Vagina (tissue), 2 donors: ENCODE measurements around the gene MYCBPAP. TPM values are rescaled to one million over a fixed set of nuclear protein-coding genes. Genes with fewer than 3 reads are reported as not detected.
A peak's percentile ranks its signal among the peaks of the same experiment; 100 is the strongest.

Source experiments
- DNase-seq, 2 donors: peaks; one replicate each; pipeline ENCODE4 v3.0.0-alpha.2; 2017; ENCODE audit errors: extremely low spot score in 2 of 2
- H3K27ac ChIP-seq: fragments of 200-600 bp; sonication (generic); one replicate; pipeline ENCODE4 v1.5.1; 2019
- H3K27me3 ChIP-seq: fragments of 200-600 bp; sonication (generic); one replicate; pipeline ENCODE4 v1.5.1; 2019
- H3K36me3 ChIP-seq, 2 donors: fragments of 200-600 bp; sonication (generic); one replicate each; pipeline ENCODE4 v1.5.1; 2017 to 2019
- H3K4me1 ChIP-seq: fragments of 200-600 bp; sonication (generic); one replicate; pipeline ENCODE4 v1.5.1; 2019
- H3K4me3 ChIP-seq, 2 donors: fragments of 200-600 bp; sonication (generic); 1 replicate in 1 of 2; 2 replicates in 1 of 2; pipeline ENCODE4 v1.5.1; 2016 to 2019
- H3K9me3 ChIP-seq: fragments of 200-600 bp; sonication (generic); one replicate; pipeline ENCODE4 v1.5.1; 2019
- POLR2A ChIP-seq, 2 donors: fragments of 450-650 bp; IDR thresholded peaks; one replicate each; pipeline ENCODE4 v1.6.1; 2017; ENCODE audit warnings: antibody characterized with exemption in 2 of 2, mild to moderate bottlenecking in 2 of 2, moderate library complexity in 2 of 2
- POLR2AphosphoS5 ChIP-seq, 2 donors: sonication (generic); formaldehyde crosslinking; IDR thresholded peaks; one replicate each; pipeline ENCODE4 v1.9.0; 2017; ENCODE audit warnings: antibody characterized with exemption in 2 of 2, mild to moderate bottlenecking in 2 of 2, low read depth in 1 of 2; ENCODE audit not compliant: insufficient read depth in 1 of 2
- intact Hi-C: fragments of 100-400 bp; cut with DNase I; formaldehyde crosslinking; loops from one replicate; pipeline ENCODE4 v1.15.1; 2023
- total RNA-seq: library from RNA; depleted of rRNA; stranded (reverse); fragments of >200 nt; gene quantifications from one replicate; pipeline ENCODE4 v1.2.3, GENCODE V29; 2016
- TF ChIP-seq, protein P1 (sequence below), 3 experiments: fragments of 450-650 bp in 2 of 3; fragments of 200-600 bp in 1 of 3; sonication (generic) in 1 of 3; IDR thresholded peaks; one replicate each; pipeline ENCODE4 v1.5.1; 2017 to 2019; ENCODE audit warnings: antibody characterized with exemption in 3 of 3, mild to moderate bottlenecking in 2 of 3, moderate library complexity in 2 of 3

Gene MYCBPAP
- total RNA-seq, 1 donor from 2014 or later, result not detected

DNA sequence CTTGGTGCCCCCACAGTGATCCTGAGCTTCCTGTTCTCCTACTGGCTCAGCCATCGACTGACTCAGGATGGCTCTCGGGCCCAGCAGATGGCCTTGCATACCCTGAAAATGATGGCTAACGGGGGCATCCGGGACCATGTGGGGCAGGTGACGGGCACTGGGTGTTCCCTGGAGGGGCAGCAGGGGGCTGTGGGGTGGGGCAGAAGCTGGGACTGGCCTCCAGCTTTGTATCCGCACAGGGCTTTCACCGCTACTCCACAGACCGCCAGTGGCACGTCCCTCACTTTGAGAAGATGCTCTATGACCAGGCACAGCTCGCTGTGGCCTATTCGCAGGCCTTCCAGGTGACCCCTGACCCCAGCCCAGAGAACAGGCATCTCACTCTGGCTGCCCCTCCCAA lies 41.7 kb downstream of the MYCBPAP start:
- Histone ChIP-seq H3K27me3 (no peaks in the 10 kb centered on the region), H3K9me3 (no peaks in the 10 kb centered on the region), H3K4me1 (peaks cover 19% of the 10 kb centered on the region), H3K4me3 (no peak overlapping the region), H3K27ac (no peak overlapping the region), H3K36me3 (peaks cover 0 to 4% of the 10 kb centered on the region in 2 donors)
- intact Hi-C loops, result loop anchor here (5.0 kb wide), 2 partner anchors 77 to 137 kb away; no protein-coding TSS in a partner anchor
- DNase-seq, result no peak
- TF ChIP-seq, protein P1, sequence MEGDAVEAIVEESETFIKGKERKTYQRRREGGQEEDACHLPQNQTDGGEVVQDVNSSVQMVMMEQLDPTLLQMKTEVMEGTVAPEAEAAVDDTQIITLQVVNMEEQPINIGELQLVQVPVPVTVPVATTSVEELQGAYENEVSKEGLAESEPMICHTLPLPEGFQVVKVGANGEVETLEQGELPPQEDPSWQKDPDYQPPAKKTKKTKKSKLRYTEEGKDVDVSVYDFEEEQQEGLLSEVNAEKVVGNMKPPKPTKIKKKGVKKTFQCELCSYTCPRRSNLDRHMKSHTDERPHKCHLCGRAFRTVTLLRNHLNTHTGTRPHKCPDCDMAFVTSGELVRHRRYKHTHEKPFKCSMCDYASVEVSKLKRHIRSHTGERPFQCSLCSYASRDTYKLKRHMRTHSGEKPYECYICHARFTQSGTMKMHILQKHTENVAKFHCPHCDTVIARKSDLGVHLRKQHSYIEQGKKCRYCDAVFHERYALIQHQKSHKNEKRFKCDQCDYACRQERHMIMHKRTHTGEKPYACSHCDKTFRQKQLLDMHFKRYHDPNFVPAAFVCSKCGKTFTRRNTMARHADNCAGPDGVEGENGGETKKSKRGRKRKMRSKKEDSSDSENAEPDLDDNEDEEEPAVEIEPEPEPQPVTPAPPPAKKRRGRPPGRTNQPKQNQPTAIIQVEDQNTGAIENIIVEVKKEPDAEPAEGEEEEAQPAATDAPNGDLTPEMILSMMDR (IDR thresholded peaks at IDR 0.05), result no peak
- TF ChIP-seq POLR2AphosphoS5 (IDR thresholded peaks at IDR 0.05; ENCODE audit: insufficient read depth in 1 of 2, low read depth in 1 of 2), result no peak
- no peak for TF ChIP-seq POLR2A (IDR thresholded peaks at IDR 0.05)

DNA sequence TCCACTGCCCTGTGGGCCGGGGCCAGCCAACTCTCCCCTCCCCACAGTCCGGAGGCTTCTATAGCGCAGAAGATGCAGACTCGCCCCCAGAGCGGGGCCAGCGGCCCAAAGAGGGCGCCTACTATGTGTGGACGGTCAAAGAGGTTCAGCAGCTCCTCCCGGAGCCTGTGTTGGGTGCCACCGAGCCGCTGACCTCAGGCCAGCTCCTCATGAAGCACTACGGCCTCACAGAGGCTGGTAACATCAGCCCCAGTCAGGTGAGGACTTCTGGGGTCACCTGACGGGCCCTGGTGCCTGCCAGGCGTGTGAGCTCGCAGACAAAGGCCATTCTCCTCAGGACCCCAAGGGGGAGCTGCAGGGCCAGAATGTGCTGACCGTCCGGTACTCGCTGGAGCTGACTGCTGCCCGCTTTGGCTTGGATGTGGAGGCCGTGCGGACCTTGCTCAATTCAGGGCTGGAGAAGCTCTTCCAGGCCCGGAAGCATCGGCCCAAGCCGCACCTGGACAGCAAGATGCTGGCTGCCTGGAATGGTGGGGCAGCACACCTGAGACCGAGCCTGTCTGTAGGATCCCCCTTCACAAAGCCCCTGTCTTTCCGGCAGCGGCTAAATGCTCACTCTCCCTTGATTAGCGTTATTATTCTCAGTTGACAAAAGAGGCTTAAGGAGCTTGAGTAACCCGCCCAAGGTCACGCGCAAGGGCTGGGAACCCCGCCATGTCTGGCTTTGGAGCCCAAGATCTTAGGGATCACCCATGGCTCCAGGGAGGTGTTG lies 42.6 kb downstream of the MYCBPAP start:
- Histone ChIP-seq H3K27ac (peak overlapping the region; percentile 65), H3K36me3 (peaks cover 0 to 4% of the 10 kb centered on the region in 2 donors), H3K4me3 (no peak overlapping the region), H3K4me1 (peaks cover 19% of the 10 kb centered on the region), H3K9me3 (no peaks in the 10 kb centered on the region), H3K27me3 (no peaks in the 10 kb centered on the region)
- TF ChIP-seq, protein P1 (IDR thresholded peaks at IDR 0.05), result peak; percentile 46 to 80 (median 50)
- TF ChIP-seq POLR2AphosphoS5 (IDR thresholded peaks at IDR 0.05; ENCODE audit: insufficient read depth in 1 of 2, low read depth in 1 of 2), result peak in 1 of 2 donors; percentile 62
- no peak for TF ChIP-seq POLR2A (IDR thresholded peaks at IDR 0.05)
- intact Hi-C loops, result no loop called here
- DNase-seq, result no peak

DNA sequence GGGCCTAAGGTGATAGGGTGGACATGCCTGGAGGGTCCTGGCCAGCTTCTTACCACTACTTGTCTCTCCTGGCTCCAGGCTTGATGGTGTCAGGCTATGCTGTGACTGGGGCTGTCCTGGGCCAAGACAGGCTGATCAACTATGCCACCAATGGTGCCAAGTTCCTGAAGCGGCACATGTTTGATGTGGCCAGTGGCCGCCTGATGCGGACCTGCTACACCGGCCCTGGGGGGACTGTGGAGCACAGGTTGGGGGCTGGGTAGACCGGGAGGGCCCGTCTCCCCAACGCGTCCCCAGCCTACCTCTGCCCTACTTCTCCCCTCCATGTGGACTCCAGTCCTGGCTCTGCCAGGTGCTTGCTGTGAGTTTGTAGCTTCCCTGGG lies 43.2 kb downstream of the MYCBPAP start:
- intact Hi-C loops, result no loop called here
- H3K27me3 ChIP-seq, result no peaks in the 10 kb centered on the region
- no peak for TF ChIP-seq POLR2A (IDR thresholded peaks at IDR 0.05)
- TF ChIP-seq POLR2AphosphoS5 (IDR thresholded peaks at IDR 0.05; ENCODE audit: insufficient read depth in 1 of 2, low read depth in 1 of 2), result no peak
- TF ChIP-seq, protein P1 (IDR thresholded peaks at IDR 0.05), result no peak
- H3K27ac ChIP-seq, result no peak overlapping the region
- H3K36me3 ChIP-seq, result peaks cover 0 to 4% of the 10 kb centered on the region in 2 donors
- no peaks in the 10 kb centered on the region for H3K9me3 ChIP-seq
- peaks cover 18% of the 10 kb centered on the region for H3K4me1 ChIP-seq
- no peak for DNase-seq
- H3K4me3 ChIP-seq, result no peak overlapping the region

DNA sequence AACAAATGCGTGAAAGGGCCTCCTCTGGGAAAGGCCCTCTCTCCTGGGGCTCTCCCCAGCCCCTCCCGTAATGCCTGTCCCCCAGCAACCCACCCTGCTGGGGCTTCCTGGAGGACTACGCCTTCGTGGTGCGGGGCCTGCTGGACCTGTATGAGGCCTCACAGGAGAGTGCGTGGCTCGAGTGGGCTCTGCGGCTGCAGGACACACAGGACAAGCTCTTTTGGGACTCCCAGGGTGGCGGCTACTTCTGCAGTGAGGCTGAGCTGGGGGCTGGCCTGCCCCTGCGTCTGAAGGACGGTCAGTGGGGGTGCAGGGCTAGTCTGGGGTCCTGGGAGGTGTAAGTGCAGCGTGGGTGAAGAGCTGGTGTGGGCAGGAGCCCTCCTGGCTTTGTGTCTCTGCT lies 43.6 kb downstream of the MYCBPAP start:
- DNase-seq, result no peak
- Histone ChIP-seq H3K4me1 (peaks cover 18% of the 10 kb centered on the region), H3K36me3 (peaks cover 0 to 4% of the 10 kb centered on the region in 2 donors), H3K4me3 (no peak overlapping the region), H3K27ac (no peak overlapping the region), H3K27me3 (no peaks in the 10 kb centered on the region), H3K9me3 (no peaks in the 10 kb centered on the region)
- intact Hi-C loops, result no loop called here
- TF ChIP-seq, protein P1 (IDR thresholded peaks at IDR 0.05), result no peak
- TF ChIP-seq POLR2AphosphoS5 (IDR thresholded peaks at IDR 0.05; ENCODE audit: insufficient read depth in 1 of 2, low read depth in 1 of 2), result no peak
- no peak for TF ChIP-seq POLR2A (IDR thresholded peaks at IDR 0.05)

DNA sequence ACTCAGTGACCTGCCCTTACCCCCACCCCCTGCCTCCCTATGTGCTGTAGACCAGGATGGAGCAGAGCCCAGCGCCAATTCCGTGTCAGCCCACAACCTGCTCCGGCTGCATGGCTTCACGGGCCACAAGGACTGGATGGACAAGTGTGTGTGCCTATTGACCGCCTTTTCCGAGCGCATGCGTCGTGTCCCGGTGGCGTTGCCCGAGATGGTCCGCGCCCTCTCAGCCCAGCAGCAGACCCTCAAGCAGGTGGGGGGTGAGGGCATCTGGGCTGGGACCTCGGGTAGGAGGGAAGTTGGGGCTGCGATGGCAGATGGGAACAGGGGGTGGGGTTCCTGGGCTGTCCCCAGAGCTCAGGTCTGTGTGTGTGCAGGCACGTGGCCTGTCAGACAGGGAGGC lies 46.0 kb downstream of the MYCBPAP start:
- TF ChIP-seq POLR2AphosphoS5 (IDR thresholded peaks at IDR 0.05; ENCODE audit: insufficient read depth in 1 of 2, low read depth in 1 of 2), result no peak
- TF ChIP-seq POLR2A (IDR thresholded peaks at IDR 0.05), result no peak
- Histone ChIP-seq H3K9me3 (no peaks in the 10 kb centered on the region), H3K27ac (no peak overlapping the region), H3K27me3 (no peaks in the 10 kb centered on the region), H3K4me3 (no peak overlapping the region), H3K36me3 (peaks cover 0 to 4% of the 10 kb centered on the region in 2 donors), H3K4me1 (peaks cover 18% of the 10 kb centered on the region)
- intact Hi-C loops, result no loop called here
- DNase-seq, result no peak
